Measurements from ENCODE around the gene DCLK1.

The DCLK1 gene

GRCh38 chr13:35891507-35892441 is 239.4 kb downstream of the DCLK1 start:
- DNase-seq = no peak

- no peak for DNase-seq
Observed at GRCh38 chr13:35889560-35889959, 241.6 kb downstream of the DCLK1 start.

GRCh38 chr13:35888981-35889380 is 242.2 kb downstream of the DCLK1 start:
- no peak for DNase-seq

- DNase-seq = peak; percentile 53
Observed at GRCh38 chr13:35888457-35888883, 242.7 kb downstream of the DCLK1 start.

- no peak for DNase-seq
Observed at GRCh38 chr13:35887115-35887666, 244.0 kb downstream of the DCLK1 start.

- no peak for DNase-seq
Observed at GRCh38 chr13:35886332-35887114, 244.7 kb downstream of the DCLK1 start.

- no peak for DNase-seq
Observed at GRCh38 chr13:35884211-35884760, 246.9 kb downstream of the DCLK1 start.

GRCh38 chr13:35882722-35883497 is 248.3 kb downstream of the DCLK1 start:
- DNase-seq = no peak

GRCh38 chr13:35881360-35881759 is 249.8 kb downstream of the DCLK1 start:
- no peak for DNase-seq

- DNase-seq = no peak
Observed at GRCh38 chr13:35879111-35879510, 252.1 kb downstream of the DCLK1 start.

- DNase-seq = no peak
Observed at GRCh38 chr13:35876601-35877000, 254.6 kb downstream of the DCLK1 start.

- DNase-seq = no peak
Observed at GRCh38 chr13:35874704-35875103, 256.5 kb downstream of the DCLK1 start.

- no peak for DNase-seq
Observed at GRCh38 chr13:35872369-35872768, 258.8 kb downstream of the DCLK1 start.

- no peak for DNase-seq
Observed at GRCh38 chr13:35871561-35871960, 259.6 kb downstream of the DCLK1 start.

GRCh38 chr13:35866801-35867200 is 264.4 kb downstream of the DCLK1 start:
- DNase-seq = no peak

- DNase-seq = no peak
Observed at GRCh38 chr13:35865341-35866240, 265.6 kb downstream of the DCLK1 start.

- no peak for DNase-seq
Observed at GRCh38 chr13:35860661-35861060, 270.5 kb downstream of the DCLK1 start.

- no peak for DNase-seq
Observed at GRCh38 chr13:35859981-35860380, 271.2 kb downstream of the DCLK1 start.

GRCh38 chr13:35858665-35859064 is 272.5 kb downstream of the DCLK1 start:
- no peak for DNase-seq

- DNase-seq = no peak
Observed at GRCh38 chr13:35857769-35858168, 273.4 kb downstream of the DCLK1 start.

GRCh38 chr13:35856721-35857364 is 274.3 kb downstream of the DCLK1 start:
- no peak for DNase-seq

All from NCI-H2171 (cell line).